Gastroesophageal sphincter (tissue), 3 donors: Measurements from ENCODE around the gene SLC9A5.

Experiments used
- CTCF ChIP-seq, 4 experiments: fragments of 200-600 bp in 2 of 4; fragments of 450-650 bp in 2 of 4; sonication (generic) in 1 of 4; IDR thresholded peaks; one replicate each; pipeline ENCODE4 v1.5.1; 2017 to 2019; ENCODE audit warnings: antibody characterized with exemption in 4 of 4, mild to moderate bottlenecking in 2 of 4, moderate library complexity in 2 of 4
- POLR2A ChIP-seq, 2 donors: fragments of 450-650 bp; IDR thresholded peaks; one replicate each; pipeline ENCODE4 v1.6.1; 2017; ENCODE audit warnings: antibody characterized with exemption in 2 of 2, mild to moderate bottlenecking in 2 of 2, moderate library complexity in 1 of 2
- POLR2AphosphoS5 ChIP-seq: sonication (generic); formaldehyde crosslinking; IDR thresholded peaks from one replicate; pipeline ENCODE4 v1.6.1; 2017; ENCODE audit warnings: antibody characterized with exemption

DNA sequence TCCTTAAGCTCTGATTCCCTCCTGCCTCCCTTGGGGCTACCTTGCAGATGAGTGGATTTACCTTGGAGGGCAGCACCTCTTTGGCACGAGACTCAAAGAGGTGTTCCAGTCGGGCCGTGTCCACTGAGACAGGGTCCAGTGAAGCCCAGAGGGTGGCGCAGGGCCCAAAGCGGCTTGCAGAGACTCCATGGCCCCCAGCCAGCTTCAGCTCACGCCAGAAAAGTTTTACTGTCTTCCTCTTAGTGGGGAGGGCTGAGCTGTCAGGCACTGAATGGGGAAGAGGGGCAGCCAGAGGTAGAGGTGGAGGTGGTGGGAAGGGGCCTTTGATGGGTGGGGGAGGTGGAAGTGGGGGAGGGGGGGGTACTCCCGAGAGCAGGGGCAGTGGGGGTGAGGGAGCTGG, 15.2 kb upstream of the SLC9A5 start:
- no peak for TF ChIP-seq POLR2AphosphoS5
- TF ChIP-seq CTCF (IDR thresholded peaks at IDR 0.05) = no peak
- no peak for TF ChIP-seq POLR2A (IDR thresholded peaks at IDR 0.05)
